Measurements from ENCODE around the gene PHLDA1. TPM values are rescaled to one million over a fixed set of nuclear protein-coding genes. Genes with fewer than 3 reads are reported as not detected.

Gene PHLDA1
- total RNA-seq, 1 experiment from 2014 or later = 4.9 TPM

GRCh38 chr12:76024102-76024781, 7.3 kb downstream of the PHLDA1 start:
- BruUV-seq (replicated peaks) = no TSS peak
- no peaks in the 10 kb centered on the region for H3K27me3 ChIP-seq (replicated peaks; ENCODE audit: insufficient read depth, low read depth, low read length, poor library complexity)
- DNase-seq (ENCODE audit: low spot score) = no peak
- H3K36me3 ChIP-seq (ENCODE audit: insufficient read depth, low read length, poor library complexity, severe bottlenecking) = no peaks in the 10 kb centered on the region
- H3K9me3 ChIP-seq (ENCODE audit: low read depth, low read length, poor library complexity, severe bottlenecking) = no peaks in the 10 kb centered on the region
- H3K4me1 ChIP-seq (ENCODE audit: insufficient read depth, low read length, poor library complexity, severe bottlenecking) = peaks cover 22% of the 10 kb centered on the region
- ChIA-PET CTCF (no interaction called here), POLR2A (ENCODE audit: low non-redundant PET) (no interaction called here)
- intact Hi-C loops (cut with micrococcal nuclease; ENCODE audit: unreplicated experiment) = loop anchor here (5.0 kb wide), 1 partner anchor 47 kb away; no protein-coding TSS in a partner anchor
- H3K27ac ChIP-seq (ENCODE audit: low read depth, low read length, poor library complexity, severe bottlenecking) = no peak overlapping the region
- no peak overlapping the region for H3K4me3 ChIP-seq (ENCODE audit: low read depth, low read length, poor library complexity, severe bottlenecking)
- TF ChIP-seq, protein P1, sequence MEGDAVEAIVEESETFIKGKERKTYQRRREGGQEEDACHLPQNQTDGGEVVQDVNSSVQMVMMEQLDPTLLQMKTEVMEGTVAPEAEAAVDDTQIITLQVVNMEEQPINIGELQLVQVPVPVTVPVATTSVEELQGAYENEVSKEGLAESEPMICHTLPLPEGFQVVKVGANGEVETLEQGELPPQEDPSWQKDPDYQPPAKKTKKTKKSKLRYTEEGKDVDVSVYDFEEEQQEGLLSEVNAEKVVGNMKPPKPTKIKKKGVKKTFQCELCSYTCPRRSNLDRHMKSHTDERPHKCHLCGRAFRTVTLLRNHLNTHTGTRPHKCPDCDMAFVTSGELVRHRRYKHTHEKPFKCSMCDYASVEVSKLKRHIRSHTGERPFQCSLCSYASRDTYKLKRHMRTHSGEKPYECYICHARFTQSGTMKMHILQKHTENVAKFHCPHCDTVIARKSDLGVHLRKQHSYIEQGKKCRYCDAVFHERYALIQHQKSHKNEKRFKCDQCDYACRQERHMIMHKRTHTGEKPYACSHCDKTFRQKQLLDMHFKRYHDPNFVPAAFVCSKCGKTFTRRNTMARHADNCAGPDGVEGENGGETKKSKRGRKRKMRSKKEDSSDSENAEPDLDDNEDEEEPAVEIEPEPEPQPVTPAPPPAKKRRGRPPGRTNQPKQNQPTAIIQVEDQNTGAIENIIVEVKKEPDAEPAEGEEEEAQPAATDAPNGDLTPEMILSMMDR (conservative IDR thresholded peaks at IDR 0.05; ENCODE audit: low read depth, low read length) = no peak
- no peak for TF ChIP-seq EZH2 (IDR thresholded peaks at IDR 0.05; ENCODE audit: borderline replicate concordance, low read depth, low read length, poor library complexity, severe bottlenecking)

DNA sequence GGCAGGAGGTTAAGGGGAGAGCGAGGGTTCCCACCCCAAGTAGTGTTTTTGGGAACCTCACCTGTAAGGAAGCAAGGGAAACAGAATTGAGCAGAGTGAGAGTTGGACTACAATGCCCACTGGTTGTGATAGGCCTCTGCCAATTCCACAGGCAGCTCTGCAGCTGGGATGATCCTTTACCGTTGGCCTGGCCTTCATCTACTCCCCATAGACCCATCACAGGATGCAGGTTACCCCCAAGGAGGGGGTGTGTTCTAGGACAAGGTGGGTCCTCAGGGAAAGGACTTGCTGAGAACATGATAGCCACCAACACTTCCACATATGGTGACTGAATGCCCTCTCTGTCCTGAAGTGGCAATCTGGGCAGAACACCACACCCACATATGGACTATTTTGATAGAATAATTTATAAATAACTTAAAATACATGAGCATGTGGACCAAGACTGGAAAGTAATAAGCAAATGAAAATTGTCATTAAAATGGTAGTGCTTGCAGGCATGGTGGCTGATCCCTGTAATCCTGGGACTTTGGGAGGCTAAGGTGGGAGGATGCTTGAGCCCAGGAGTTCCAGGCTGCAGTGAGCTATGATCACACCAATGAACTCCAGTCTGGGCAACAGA, 8.4 kb downstream of the PHLDA1 start:
- no peaks in the 10 kb centered on the region for H3K9me3 ChIP-seq (ENCODE audit: low read depth, low read length, poor library complexity, severe bottlenecking)
- H3K27ac ChIP-seq (ENCODE audit: low read depth, low read length, poor library complexity, severe bottlenecking) = no peak overlapping the region
- CTCF ChIA-PET = no interaction called here
- no peaks in the 10 kb centered on the region for H3K36me3 ChIP-seq (ENCODE audit: insufficient read depth, low read length, poor library complexity, severe bottlenecking)
- H3K4me3 ChIP-seq (ENCODE audit: low read depth, low read length, poor library complexity, severe bottlenecking) = no peak overlapping the region
- H3K27me3 ChIP-seq (replicated peaks; ENCODE audit: insufficient read depth, low read depth, low read length, poor library complexity) = no peaks in the 10 kb centered on the region
- POLR2A ChIA-PET (ENCODE audit: low non-redundant PET) = no interaction called here
- DNase-seq (ENCODE audit: low spot score) = no peak
- H3K4me1 ChIP-seq (ENCODE audit: insufficient read depth, low read length, poor library complexity, severe bottlenecking) = peaks cover 22% of the 10 kb centered on the region
- no TSS peak for BruUV-seq (replicated peaks)
- no peak for TF ChIP-seq EZH2 (IDR thresholded peaks at IDR 0.05; ENCODE audit: borderline replicate concordance, low read depth, low read length, poor library complexity, severe bottlenecking)
- TF ChIP-seq, protein P1 (conservative IDR thresholded peaks at IDR 0.05; ENCODE audit: low read depth, low read length) = no peak
- intact Hi-C loops (cut with micrococcal nuclease; ENCODE audit: unreplicated experiment) = loop anchor here (5.0 kb wide), 1 partner anchor 46 kb away; no protein-coding TSS in a partner anchor

DNA sequence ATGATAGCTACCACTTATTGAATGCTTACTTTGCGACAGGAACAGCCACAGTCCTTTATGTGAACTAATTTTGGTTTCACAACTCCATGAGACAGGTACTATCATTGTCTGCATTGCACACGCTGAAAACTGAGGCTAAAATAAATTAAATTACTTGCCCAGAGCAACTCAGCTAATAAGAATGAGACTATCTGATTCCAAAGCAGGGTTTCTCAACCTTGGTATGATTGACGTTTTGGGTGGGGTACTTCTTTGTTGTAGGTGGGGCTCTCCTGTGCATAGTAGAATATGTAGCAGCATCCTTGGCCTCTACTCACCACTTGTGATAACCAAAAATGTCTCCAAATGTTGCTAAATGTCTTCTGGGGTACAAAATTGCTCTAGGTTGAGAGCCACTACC, 9.1 kb downstream of the PHLDA1 start:
- Histone ChIP-seq H3K27me3 (replicated peaks; ENCODE audit: insufficient read depth, low read depth, low read length, poor library complexity) (no peaks in the 10 kb centered on the region), H3K4me1 (ENCODE audit: insufficient read depth, low read length, poor library complexity, severe bottlenecking) (peaks cover 22% of the 10 kb centered on the region), H3K27ac (ENCODE audit: low read depth, low read length, poor library complexity, severe bottlenecking) (no peak overlapping the region), H3K9me3 (ENCODE audit: low read depth, low read length, poor library complexity, severe bottlenecking) (no peaks in the 10 kb centered on the region), H3K4me3 (ENCODE audit: low read depth, low read length, poor library complexity, severe bottlenecking) (no peak overlapping the region), H3K36me3 (ENCODE audit: insufficient read depth, low read length, poor library complexity, severe bottlenecking) (no peaks in the 10 kb centered on the region)
- no peak for DNase-seq (ENCODE audit: low spot score)
- no peak for TF ChIP-seq EZH2 (IDR thresholded peaks at IDR 0.05; ENCODE audit: borderline replicate concordance, low read depth, low read length, poor library complexity, severe bottlenecking)
- TF ChIP-seq, protein P1 (conservative IDR thresholded peaks at IDR 0.05; ENCODE audit: low read depth, low read length) = no peak
- intact Hi-C loops (cut with micrococcal nuclease; ENCODE audit: unreplicated experiment) = loop anchor here (5.0 kb wide), 1 partner anchor 45 kb away; no protein-coding TSS in a partner anchor
- ChIA-PET CTCF (no interaction called here), POLR2A (ENCODE audit: low non-redundant PET) (interaction anchor here (0.7 kb wide), 1 partner anchor 168 kb away, joined by 3 read pairs; no protein-coding TSS in a partner anchor)
- BruUV-seq (replicated peaks) = no TSS peak
